Dermis blood vessel endothelial cell (primary cell): ENCODE results near the gene EXOC4. TPM values are rescaled to one million over a fixed set of nuclear protein-coding genes. Genes with fewer than 3 reads are reported as not detected.

Experiments used
- DNase-seq: peaks from one replicate; pipeline ENCODE4 v3.0.0; 2010
- total RNA-seq: library from RNA; depleted of rRNA; stranded (reverse); fragments of >200 nt; gene quantifications from 2 replicates; pipeline ENCODE4 v1.2.3, GENCODE V29; 2014

EXOC4 gene
- total RNA-seq, 1 donor from 2014 or later = 112 TPM

- no peak for DNase-seq
Measured at GRCh38 chr7:134098072-134098471, 845.2 kb downstream of the EXOC4 start.

- DNase-seq = no peak
Measured at GRCh38 chr7:134101716-134102115, 848.8 kb downstream of the EXOC4 start.

GRCh38 chr7:134104166-134104565, 851.3 kb downstream of the EXOC4 start:
- DNase-seq = no peak

GRCh38 chr7:134105841-134106240, 853.0 kb downstream of the EXOC4 start:
- no peak for DNase-seq

GRCh38 chr7:134108802-134109201, 855.9 kb downstream of the EXOC4 start:
- DNase-seq = no peak

- no peak for DNase-seq
Measured at GRCh38 chr7:134113655-134114054, 860.8 kb downstream of the EXOC4 start.

GRCh38 chr7:134114992-134115391, 862.1 kb downstream of the EXOC4 start:
- DNase-seq = no peak

Other genes with a start within 250 kb of the EXOC4 start
- 70.8 and 98.8 TPM in 2 replicates for gene CHCHD3, start 171.0 kb upstream of the EXOC4 start, total RNA-seq